ENCODE results near the gene STAT5A. TPM values are rescaled to one million over a fixed set of nuclear protein-coding genes. Genes with fewer than 3 reads are reported as not detected.
"Not testable (repeated sequence)": the region's sequence is repeated elsewhere in the genome, so short reads cannot be mapped to it uniquely, and the experiment has no call there.

STAT5A gene
- polyA plus RNA-seq, 1 donor from 2014 or later: 0.28 TPM

GRCh38 chr17:42260318-42260717 lies 28.0 kb upstream of the STAT5A start:
- H3K79me2 ChIP-seq (replicated peaks; ENCODE audit: insufficient read depth, low read length): peaks cover 26% of the 10 kb centered on the region
- no peak overlapping the region for H3K9ac ChIP-seq (ENCODE audit: low read length)

GRCh38 chr17:42264366-42264765 lies 23.9 kb upstream of the STAT5A start:
- H3K27ac ChIP-seq (ENCODE audit: low read length); H3K27me3 ChIP-seq (ENCODE audit: insufficient read depth, low read depth, low read length); H3K36me3 ChIP-seq (ENCODE audit: insufficient read depth, low read length); H3K9me3 ChIP-seq (ENCODE audit: low read length); H2AFZ ChIP-seq (ENCODE audit: low read depth, low read length); H3K9ac ChIP-seq (ENCODE audit: low read length); H3K4me2 ChIP-seq (ENCODE audit: low read length); H3F3A ChIP-seq (ENCODE audit: insufficient read depth, low read length, poor library complexity, severe bottlenecking); H4K20me1 ChIP-seq (ENCODE audit: insufficient read depth); H3K9me2 ChIP-seq (ENCODE audit: insufficient read depth, low read length); H3K4me3 ChIP-seq (ENCODE audit: low read length): not testable (repeated sequence)
- peaks cover 47% of the 10 kb centered on the region for H3K79me2 ChIP-seq (replicated peaks; ENCODE audit: insufficient read depth, low read length)

More at GRCh38 chr17:42260318-42260717, 28.0 kb upstream of the STAT5A start:
- Histone ChIP-seq H3K9me3 (ENCODE audit: low read length) (no peaks in the 10 kb centered on the region), H2AFZ (ENCODE audit: low read depth, low read length) (no peak overlapping the region), H3K27me3 (ENCODE audit: insufficient read depth, low read depth, low read length) (no peaks in the 10 kb centered on the region), H3F3A (ENCODE audit: insufficient read depth, low read length, poor library complexity, severe bottlenecking) (no peaks in the 10 kb centered on the region), H3K9me2 (ENCODE audit: insufficient read depth, low read length) (no peaks in the 10 kb centered on the region), H4K20me1 (ENCODE audit: insufficient read depth) (no peaks in the 10 kb centered on the region), H3K4me2 (ENCODE audit: low read length) (no peak overlapping the region), H3K4me3 (ENCODE audit: low read length) (no peak overlapping the region), H3K27ac (ENCODE audit: low read length) (no peak overlapping the region), H3K36me3 (ENCODE audit: insufficient read depth, low read length) (no peaks in the 10 kb centered on the region)
- no peak for TF ChIP-seq EP300 (conservative IDR thresholded peaks at IDR 0.05; ENCODE audit: poor library complexity, severe bottlenecking)

- no peaks in the 10 kb centered on the region for H3K9me2 ChIP-seq (ENCODE audit: insufficient read depth, low read length)
- no peak overlapping the region for H3K4me3 ChIP-seq (ENCODE audit: low read length)
- no peak overlapping the region for H3K4me2 ChIP-seq (ENCODE audit: low read length)
- no peak overlapping the region for H3K27ac ChIP-seq (ENCODE audit: low read length)
- no peak overlapping the region for H3K9ac ChIP-seq (ENCODE audit: low read length)
- H3K27me3 ChIP-seq (ENCODE audit: insufficient read depth, low read depth, low read length): no peaks in the 10 kb centered on the region
- TF ChIP-seq REST (IDR thresholded peaks at IDR 0.05; ENCODE audit: borderline replicate concordance) (no peak), TAF1 (IDR thresholded peaks at IDR 0.05; ENCODE audit: low read depth) (no peak), POLR2AphosphoS5 (IDR thresholded peaks at IDR 0.05) (no peak), RAD21 (conservative IDR thresholded peaks at IDR 0.05) (no peak), MXI1 (conservative IDR thresholded peaks at IDR 0.05; ENCODE audit: poor library complexity, severe bottlenecking) (no peak), SMC3 (conservative IDR thresholded peaks at IDR 0.05; ENCODE audit: poor library complexity) (no peak)
- H2AFZ ChIP-seq (ENCODE audit: low read depth, low read length): no peak overlapping the region
- H3K79me2 ChIP-seq (replicated peaks; ENCODE audit: insufficient read depth, low read length): peaks cover 58% of the 10 kb centered on the region
- no peaks in the 10 kb centered on the region for H3K36me3 ChIP-seq (ENCODE audit: insufficient read depth, low read length)
- no peaks in the 10 kb centered on the region for H3F3A ChIP-seq (ENCODE audit: insufficient read depth, low read length, poor library complexity, severe bottlenecking)
- H3K9me3 ChIP-seq (ENCODE audit: low read length): no peaks in the 10 kb centered on the region
- peaks cover 5% of the 10 kb centered on the region for H4K20me1 ChIP-seq (ENCODE audit: insufficient read depth)
Measured at GRCh38 chr17:42266462-42266861, 21.8 kb upstream of the STAT5A start.
